Ovary (tissue), 9 donors: ENCODE data around the gene CUL3. TPM values are rescaled to one million over a fixed set of nuclear protein-coding genes. Genes with fewer than 3 reads are reported as not detected.

ENCODE experiments used
- DNase-seq, 5 donors: peaks; one replicate each; pipeline ENCODE4 v3.0.0-alpha.2; 2019 to 2020
- H3K27ac ChIP-seq, 2 donors: fragments of 200-600 bp; one replicate each; pipeline versions ENCODE4 v1.5.1 to v1.8.0; 2019 to 2022
- H3K27me3 ChIP-seq: fragments of 200-600 bp; one replicate; pipeline ENCODE4 v1.8.0; 2022
- H3K36me3 ChIP-seq: fragments of 200-600 bp; sonication (generic); one replicate; pipeline ENCODE4 v1.5.1; 2019
- H3K4me1 ChIP-seq: one replicate; pipeline ENCODE4 v1.8.1; 2013; ENCODE audit warnings: mild to moderate bottlenecking, moderate library complexity; ENCODE audit not compliant: insufficient read depth
- H3K4me3 ChIP-seq: fragments of 200-600 bp; sonication (generic); one replicate; pipeline ENCODE4 v1.5.1; 2017
- H3K9me3 ChIP-seq, 2 donors: fragments of 200-600 bp in 1 of 2; sonication (generic) in 1 of 2; one replicate each; pipeline versions ENCODE4 v1.5.1 to v1.8.1; 2013 to 2019; ENCODE audit warnings: mild to moderate bottlenecking in 1 of 2, moderate library complexity in 1 of 2
- CTCF ChIP-seq, 3 donors: fragments of 450-650 bp in 2 of 3; fragments of 200-600 bp in 1 of 3; IDR thresholded peaks; one replicate each; pipeline versions ENCODE4 v1.5.1 to v1.8.0; 2016 to 2022; ENCODE audit warnings: antibody characterized with exemption in 3 of 3, mild to moderate bottlenecking in 1 of 3
- EP300 ChIP-seq: sonication (generic); formaldehyde crosslinking; IDR thresholded peaks from one replicate; pipeline ENCODE4 v1.6.1; 2017; ENCODE audit warnings: antibody characterized with exemption
- POLR2A ChIP-seq: fragments of 450-650 bp; IDR thresholded peaks from one replicate; pipeline ENCODE4 v1.6.1; 2017; ENCODE audit warnings: antibody characterized with exemption, mild to moderate bottlenecking, moderate library complexity
- WGBS, 3 donors: extraction: QIAGEN DNeasy Blood & Tissue Kit in 1 of 3; methylation state at CpG; one replicate each; pipeline versions ENCODE4 v1.1.5 to v1.1.7; 2013 to 2017; 5-methylcytosine and 5-hydroxymethylcytosine counted together
- intact Hi-C, 4 donors: fragments of 100-400 bp; cut with DNase I; formaldehyde crosslinking; loops; one replicate each; pipeline versions ENCODE4 v1.11.0 to v1.15.1; 2022 to 2023
- polyA plus RNA-seq, 2 donors: library from polyadenylated mRNA; stranded (reverse); fragments of 200-250 nt in 1 of 2; fragments of 350-450 nt in 1 of 2; fragmentation: Illumina TruSeq in 1 of 2; extraction: RNeasy Lipid Tissue Mini Kit (QIAGEN cat#74804) in 1 of 2; gene quantifications; one replicate each; pipeline ENCODE4 v1.2.3, GENCODE V29; 2013 to 2014
- total RNA-seq, 7 donors: library from RNA; depleted of rRNA in 2 of 7; stranded (reverse); fragments of >200 nt in 2 of 7; fragmentation: NEBNext Ultra II Directional in 3 of 7; extraction: Animal tissue kit (Norgen Biotek cat#: 25700) in 3 of 7; gene quantifications; one replicate each; pipeline versions ENCODE4 v1.1.0 to v1.2.4, GENCODE V29; 2016 to 2023
- donor health status: DM: no; HTN: no; CAD: no; lungs with moderate emphysema.
- donor health status: DM: no; HTN: no; CAD: no.
- donor health status: Bipolar disorder and iron deficiency.
- donor health status: DM: yes; HTN: yes; CAD: no.
- donor health status: DM: no; HTN: no; CAD: no.
- donor health status: DM: yes; HTN: yes; CAD: no.

CUL3 gene
- total and polyA plus RNA-seq, 9 donors = 50.0 to 83.3 (median 66.3) TPM

GRCh38 chr2:224573724-224574123, 11.4 kb downstream of the CUL3 start:
- intact Hi-C loops = no loop called here
- no peaks in the 10 kb centered on the region for H3K9me3 ChIP-seq
- TF ChIP-seq POLR2A (no peak), EP300 (no peak), CTCF (IDR thresholded peaks at IDR 0.05) (no peak)
- H3K4me3 ChIP-seq = no peak overlapping the region
- no peaks in the 10 kb centered on the region for H3K36me3 ChIP-seq
- no peaks in the 10 kb centered on the region for H3K27me3 ChIP-seq
- DNase-seq = no peak
- WGBS, 3 donors = 93 to 100% (median 98%) methylated on average over 1 of the region's 1 CpG
- H3K27ac ChIP-seq = no peak overlapping the region
- peaks cover 12% of the 10 kb centered on the region for H3K4me1 ChIP-seq

GRCh38 chr2:224572338-224572737, 12.8 kb downstream of the CUL3 start:
- Histone ChIP-seq H3K4me3 (no peak overlapping the region), H3K27me3 (no peaks in the 10 kb centered on the region), H3K9me3 (no peaks in the 10 kb centered on the region), H3K27ac (no peak overlapping the region), H3K4me1 (peaks cover 12% of the 10 kb centered on the region), H3K36me3 (no peaks in the 10 kb centered on the region)
- intact Hi-C loops = no loop called here
- DNase-seq = no peak
- TF ChIP-seq POLR2A = no peak
- TF ChIP-seq EP300 = no peak
- no peak for TF ChIP-seq CTCF (IDR thresholded peaks at IDR 0.05)
- 86 to 94% (median 91%) methylated on average over 4 of the region's 4 CpGs for WGBS, 3 donors

- Histone ChIP-seq H3K27ac (no peak overlapping the region), H3K4me1 (peaks cover 7% of the 10 kb centered on the region), H3K4me3 (no peak overlapping the region), H3K36me3 (no peaks in the 10 kb centered on the region), H3K9me3 (no peaks in the 10 kb centered on the region), H3K27me3 (no peaks in the 10 kb centered on the region)
- 8 to 26% (median 10%) methylated on average over 4 of the region's 4 CpGs for WGBS, 3 donors
- TF ChIP-seq CTCF (IDR thresholded peaks at IDR 0.05) = no peak
- no peak for TF ChIP-seq POLR2A
- no peak for TF ChIP-seq EP300
- DNase-seq = no peak
- intact Hi-C loops = no loop called here
Observed at GRCh38 chr2:224570328-224570993, 14.7 kb downstream of the CUL3 start.

GRCh38 chr2:224569654-224570053, 15.5 kb downstream of the CUL3 start:
- H3K4me3 ChIP-seq = no peak overlapping the region
- intact Hi-C loops = no loop called here
- H3K36me3 ChIP-seq = no peaks in the 10 kb centered on the region
- H3K27me3 ChIP-seq = no peaks in the 10 kb centered on the region
- peaks cover 5% of the 10 kb centered on the region for H3K4me1 ChIP-seq
- no peak for TF ChIP-seq CTCF (IDR thresholded peaks at IDR 0.05)
- TF ChIP-seq EP300 = no peak
- TF ChIP-seq POLR2A = no peak
- DNase-seq = no peak
- no peaks in the 10 kb centered on the region for H3K9me3 ChIP-seq
- no peak overlapping the region for H3K27ac ChIP-seq
